Keratinocyte (primary cell): Measurements from ENCODE around the gene DGKI. TPM values are rescaled to one million over a fixed set of nuclear protein-coding genes. Genes with fewer than 3 reads are reported as not detected.

Experiments
- DNase-seq: peaks from one replicate; pipeline ENCODE4 v3.0.0-alpha.2; 2011; ENCODE audit warnings: low read depth, missing footprints, low spot score
- FAIRE-seq: peaks from 2 replicates; lab custom pipeline; 2011; peaks lifted over from hg19 to GRCh38; lab: Jason Lieb, UNC
- H2AFZ ChIP-seq: 2 replicates; pipeline ENCODE4 v1.6.0; 2012; ENCODE audit warnings: low read length, control low read depth, inconsistent platforms; ENCODE audit not compliant: control insufficient read depth
- H3K27ac ChIP-seq: 2 replicates; pipeline ENCODE4 v1.5.1; 2011; ENCODE audit warnings: low read length; ENCODE audit not compliant: control insufficient read depth, insufficient read depth
- H3K27me3 ChIP-seq: 3 replicates; pipeline ENCODE4 v1.6.0; 2011; ENCODE audit warnings: low read length; ENCODE audit not compliant: control insufficient read depth, insufficient read depth; ENCODE audit errors: extremely low read depth
- H3K36me3 ChIP-seq, 2 experiments: 2 replicates in 1 of 2; 3 replicates in 1 of 2; pipeline ENCODE4 v1.5.1; 2011; ENCODE audit warnings: low read length in 2 of 2, mild to moderate bottlenecking in 1 of 2; ENCODE audit not compliant: control insufficient read depth in 2 of 2, insufficient read depth in 2 of 2; ENCODE audit errors: extremely low read depth in 1 of 2
- H3K4me1 ChIP-seq: 3 replicates; pipeline ENCODE4 v1.5.1; 2011; ENCODE audit warnings: low read length; ENCODE audit not compliant: control insufficient read depth, insufficient read depth; ENCODE audit errors: extremely low read depth
- H3K4me2 ChIP-seq: 3 replicates; pipeline ENCODE4 v1.6.0; 2011; ENCODE audit warnings: low read depth, low read length; ENCODE audit not compliant: control insufficient read depth, insufficient read depth; ENCODE audit errors: extremely low read depth
- H3K4me3 ChIP-seq, 3 experiments: fragments of 200-600 bp in 1 of 3; sonication (generic) in 1 of 3; 2 replicates in 2 of 3; 3 replicates in 1 of 3; pipeline ENCODE4 v1.5.1; 2011 to 2016; ENCODE audit warnings: low read length in 3 of 3, mild to moderate bottlenecking in 3 of 3, control low read depth in 2 of 3, inconsistent platforms in 1 of 3, low read depth in 1 of 3, mixed read lengths in 1 of 3, mixed run types in 1 of 3, moderate library complexity in 1 of 3; ENCODE audit not compliant: control insufficient read depth in 2 of 3, insufficient read depth in 2 of 3; ENCODE audit errors: extremely low read depth in 1 of 3
- H3K79me2 ChIP-seq: 2 replicates; pipeline ENCODE4 v1.6.0; 2012; ENCODE audit warnings: low read length; ENCODE audit not compliant: control insufficient read depth, insufficient read depth
- H3K9ac ChIP-seq: 3 replicates; pipeline ENCODE4 v1.6.0; 2011; ENCODE audit warnings: low read length; ENCODE audit not compliant: control insufficient read depth, insufficient read depth; ENCODE audit errors: extremely low read depth
- H3K9me1 ChIP-seq: 3 replicates; pipeline ENCODE4 v1.6.0; 2011; ENCODE audit warnings: low read length; ENCODE audit not compliant: control insufficient read depth, insufficient read depth; ENCODE audit errors: extremely low read depth
- H3K9me3 ChIP-seq: 2 replicates; pipeline ENCODE4 v1.5.1; 2012; ENCODE audit warnings: low read depth, low read length; ENCODE audit not compliant: control insufficient read depth
- H4K20me1 ChIP-seq: 3 replicates; pipeline ENCODE4 v1.6.0; 2011; ENCODE audit warnings: low read length; ENCODE audit not compliant: control insufficient read depth, insufficient read depth; ENCODE audit errors: extremely low read depth
- EZH2 ChIP-seq: IDR thresholded peaks from one replicate; pipeline ENCODE4 v1.6.1; 2012; ENCODE audit warnings: inconsistent platforms, mild to moderate bottlenecking, low read length, moderate library complexity
- dilution Hi-C: fragments of 300-500 bp; cut with MboI; formaldehyde crosslinking; loops from one replicate; pipeline ENCODE4 v1.7.0; 2020; ENCODE audit warnings: low sequenced_read_pairs; ENCODE audit not compliant: extremely low pct_ligation_motif_present
- polyA plus RNA-seq, 5 experiments: library from polyadenylated mRNA; depleted of rRNA in 3 of 5; stranded (reverse) in 3 of 5; stranded (forward) in 1 of 5; unstranded in 1 of 5; fragments of >200 nt; gene quantifications; 1 replicate in 1 of 5; 2 replicates in 3 of 5; 3 replicates in 1 of 5; pipeline versions ENCODE4 v1.2.1 to v1.2.3, GENCODE V29; 2011 to 2012; ENCODE audit warnings: missing spikeins in 2 of 5, low read depth in 1 of 5, low replicate concordance in 1 of 5
- small RNA-seq, 3 experiments: library from RNA; depleted of rRNA; stranded (forward); fragments of <200 nt; gene quantifications; one replicate each; pipeline ENCODE3, GENCODE V24; 2012; ENCODE audit warnings: low read depth in 3 of 3, low replicate concordance in 1 of 3; ENCODE audit not compliant: insufficient read length in 3 of 3
- TF ChIP-seq, protein P1 (sequence below), 3 experiments: IDR thresholded peaks in 1 of 3; conservative IDR thresholded peaks in 1 of 3; optimal IDR thresholded peaks in 1 of 3; 2 replicates in 2 of 3; 3 replicates in 1 of 3; pipeline versions ENCODE3 to v1.5.1; 2011; ENCODE audit warnings: low read length in 3 of 3, mild to moderate bottlenecking in 3 of 3, moderate library complexity in 2 of 3, control low read depth in 1 of 3, inconsistent platforms in 1 of 3; ENCODE audit not compliant: insufficient read depth in 2 of 3; ENCODE audit errors: extremely low read depth in 1 of 3

The DGKI gene
- polyA plus RNA-seq, 1 donor (not counting 4 experiments of a cell fraction or from before 2014, with no cell fraction given): 0.14 TPM

DNA sequence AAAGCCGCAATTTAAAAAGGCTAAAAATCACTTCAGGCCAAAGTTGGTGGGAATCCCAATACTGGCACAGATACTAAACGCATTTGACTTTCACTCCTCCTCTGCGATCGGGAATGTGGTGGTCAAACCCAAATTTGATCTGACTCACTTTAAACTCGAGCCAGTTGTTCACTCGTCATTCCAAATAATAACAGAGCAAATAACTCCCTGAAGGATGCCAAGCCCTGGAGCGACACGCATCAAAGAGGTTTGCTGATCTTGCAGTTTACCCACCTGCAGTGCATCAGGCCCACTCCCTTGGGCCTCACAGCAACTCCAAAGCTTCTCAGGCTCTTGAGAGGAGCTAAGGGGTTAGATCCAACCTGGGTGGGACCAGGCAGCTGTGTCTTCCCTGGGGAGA, 515.4 kb downstream of the DGKI start:
- Histone ChIP-seq H3K9me3 (no peaks in the 10 kb centered on the region), H2AFZ (no peak overlapping the region), H3K4me1 (no peaks in the 10 kb centered on the region), H3K4me3 (no peak overlapping the region), H4K20me1 (no peaks in the 10 kb centered on the region), H3K79me2 (no peaks in the 10 kb centered on the region), H3K9ac (no peak overlapping the region), H3K36me3 (no peaks in the 10 kb centered on the region), H3K4me2 (no peak overlapping the region), H3K27ac (no peak overlapping the region), H3K27me3 (no peaks in the 10 kb centered on the region), H3K9me1 (no peaks in the 10 kb centered on the region)
- TF ChIP-seq EZH2: no peak
- TF ChIP-seq, protein P1, sequence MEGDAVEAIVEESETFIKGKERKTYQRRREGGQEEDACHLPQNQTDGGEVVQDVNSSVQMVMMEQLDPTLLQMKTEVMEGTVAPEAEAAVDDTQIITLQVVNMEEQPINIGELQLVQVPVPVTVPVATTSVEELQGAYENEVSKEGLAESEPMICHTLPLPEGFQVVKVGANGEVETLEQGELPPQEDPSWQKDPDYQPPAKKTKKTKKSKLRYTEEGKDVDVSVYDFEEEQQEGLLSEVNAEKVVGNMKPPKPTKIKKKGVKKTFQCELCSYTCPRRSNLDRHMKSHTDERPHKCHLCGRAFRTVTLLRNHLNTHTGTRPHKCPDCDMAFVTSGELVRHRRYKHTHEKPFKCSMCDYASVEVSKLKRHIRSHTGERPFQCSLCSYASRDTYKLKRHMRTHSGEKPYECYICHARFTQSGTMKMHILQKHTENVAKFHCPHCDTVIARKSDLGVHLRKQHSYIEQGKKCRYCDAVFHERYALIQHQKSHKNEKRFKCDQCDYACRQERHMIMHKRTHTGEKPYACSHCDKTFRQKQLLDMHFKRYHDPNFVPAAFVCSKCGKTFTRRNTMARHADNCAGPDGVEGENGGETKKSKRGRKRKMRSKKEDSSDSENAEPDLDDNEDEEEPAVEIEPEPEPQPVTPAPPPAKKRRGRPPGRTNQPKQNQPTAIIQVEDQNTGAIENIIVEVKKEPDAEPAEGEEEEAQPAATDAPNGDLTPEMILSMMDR (optimal IDR thresholded peaks at IDR 0.05 in 1 of 3, IDR thresholded peaks at IDR 0.05 in 1 of 3, conservative IDR thresholded peaks at IDR 0.05 in 1 of 3; ENCODE audit: extremely low read depth in 1 of 3, insufficient read depth in 2 of 3, low read length in 3 of 3): no peak
- DNase-seq (no peak), FAIRE-seq (no peak)
- dilution Hi-C loops: no loop called here

Small RNA genes lying within 50 kb of the gene (small RNA-seq; reads per million reads assigned to genes)
- gene AC090498.1: 0 to 1.0 (median 0) reads per million in 3 experiments

Other genes starting within 250 kb of the DGKI start
- 8.6 to 15.9 TPM (median 12.8 TPM) in 3 replicates for gene CREB3L2, start 155.1 kb upstream of the DGKI start, polyA plus RNA-seq
- not detected in 3 replicates for gene AKR1D1, start 229.5 kb upstream of the DGKI start, polyA plus RNA-seq